HEK293 (cell line): ENCODE results near the gene PPP1R14B.
A peak's percentile ranks its signal among the peaks of the same experiment; 100 is the strongest.

Experiments
- KLF16 ChIP-seq: fragments of 450-650 bp; formaldehyde crosslinking; IDR thresholded peaks from 2 replicates; pipeline ENCODE4 v1.5.1; 2017; ENCODE audit warnings: missing biosample characterization, missing genetic modification characterization
- KLF8 ChIP-seq: fragments of 450-650 bp; formaldehyde crosslinking; IDR thresholded peaks from 2 replicates; pipeline ENCODE4 v1.5.1; 2016; ENCODE audit warnings: missing biosample characterization, missing genetic modification characterization
- RBAK ChIP-seq: fragments of 450-650 bp; formaldehyde crosslinking; IDR thresholded peaks from 2 replicates; pipeline ENCODE4 v1.5.1; 2016; ENCODE audit warnings: missing biosample characterization, missing genetic modification characterization
- SP3 ChIP-seq: fragments of 450-650 bp; formaldehyde crosslinking; IDR thresholded peaks from 2 replicates; pipeline ENCODE4 v1.5.1; 2016; ENCODE audit warnings: missing biosample characterization, missing genetic modification characterization
- ZBTB17 ChIP-seq: fragments of 450-650 bp; formaldehyde crosslinking; IDR thresholded peaks from 2 replicates; pipeline ENCODE4 v1.5.1; 2016; ENCODE audit warnings: missing biosample characterization, missing genetic modification characterization
- ZBTB7A ChIP-seq: fragments of 450-650 bp; formaldehyde crosslinking; IDR thresholded peaks from 2 replicates; pipeline ENCODE4 v1.5.1; 2016; ENCODE audit warnings: low read depth, missing biosample characterization, missing genetic modification characterization
- ZFP69B ChIP-seq: fragments of 450-650 bp; formaldehyde crosslinking; IDR thresholded peaks from 2 replicates; pipeline ENCODE4 v1.5.1; 2016; ENCODE audit warnings: missing biosample characterization, missing genetic modification characterization
- ZNF132 ChIP-seq: fragments of 450-650 bp; formaldehyde crosslinking; IDR thresholded peaks from 2 replicates; pipeline ENCODE4 v1.5.1; 2017; ENCODE audit warnings: missing biosample characterization, missing genetic modification characterization, borderline replicate concordance
- ZNF184 ChIP-seq: fragments of 450-650 bp; IDR thresholded peaks from 2 replicates; pipeline ENCODE4 v1.5.1; 2018; ENCODE audit warnings: missing biosample characterization, mild to moderate bottlenecking, missing genetic modification characterization
- ZNF211 ChIP-seq: fragments of 450-650 bp; formaldehyde crosslinking; IDR thresholded peaks from 2 replicates; pipeline ENCODE4 v1.5.1; 2016; ENCODE audit warnings: low read depth, missing biosample characterization, missing genetic modification characterization
- ZNF341 ChIP-seq: fragments of 450-650 bp; formaldehyde crosslinking; IDR thresholded peaks from 2 replicates; pipeline ENCODE4; 2016; ENCODE audit warnings: low read depth, missing biosample characterization, missing genetic modification characterization
- ZNF354C ChIP-seq: fragments of 450-650 bp; formaldehyde crosslinking; IDR thresholded peaks from 2 replicates; pipeline ENCODE4 v1.5.1; 2016; ENCODE audit warnings: missing biosample characterization, missing genetic modification characterization, low read depth, borderline replicate concordance
- ZNF501 ChIP-seq: fragments of 450-650 bp; formaldehyde crosslinking; IDR thresholded peaks from 2 replicates; pipeline ENCODE4 v1.5.1; 2016; ENCODE audit warnings: missing biosample characterization, missing genetic modification characterization
- ZNF791 ChIP-seq: fragments of 450-650 bp; formaldehyde crosslinking; IDR thresholded peaks from 2 replicates; pipeline ENCODE4 v1.5.1; 2016; ENCODE audit warnings: missing biosample characterization, missing genetic modification characterization
- ZSCAN23 ChIP-seq: fragments of 450-650 bp; formaldehyde crosslinking; IDR thresholded peaks from 2 replicates; pipeline ENCODE4 v1.5.1; 2016; ENCODE audit warnings: missing biosample characterization, missing genetic modification characterization
- TF ChIP-seq, protein P1 (sequence below): fragments of 450-650 bp; formaldehyde crosslinking; IDR thresholded peaks from 2 replicates; pipeline ENCODE4 v1.5.1; 2016; ENCODE audit warnings: missing biosample characterization, missing genetic modification characterization
- TF ChIP-seq, protein P2 (sequence below): fragments of 450-650 bp; formaldehyde crosslinking; IDR thresholded peaks from 2 replicates; pipeline ENCODE4 v1.5.1; 2017; ENCODE audit warnings: missing biosample characterization, missing genetic modification characterization
- TF ChIP-seq, protein P3 (sequence below): fragments of 450-650 bp; formaldehyde crosslinking; IDR thresholded peaks from 2 replicates; pipeline ENCODE4 v1.5.1; 2016; ENCODE audit warnings: missing biosample characterization, missing genetic modification characterization
- TF ChIP-seq, protein P4 (sequence below): fragments of 450-650 bp; formaldehyde crosslinking; conservative IDR thresholded peaks from 2 replicates; pipeline ENCODE4 v1.5.1; 2016; ENCODE audit warnings: low read depth, missing biosample characterization, missing genetic modification characterization

Gene PPP1R14B

DNA sequence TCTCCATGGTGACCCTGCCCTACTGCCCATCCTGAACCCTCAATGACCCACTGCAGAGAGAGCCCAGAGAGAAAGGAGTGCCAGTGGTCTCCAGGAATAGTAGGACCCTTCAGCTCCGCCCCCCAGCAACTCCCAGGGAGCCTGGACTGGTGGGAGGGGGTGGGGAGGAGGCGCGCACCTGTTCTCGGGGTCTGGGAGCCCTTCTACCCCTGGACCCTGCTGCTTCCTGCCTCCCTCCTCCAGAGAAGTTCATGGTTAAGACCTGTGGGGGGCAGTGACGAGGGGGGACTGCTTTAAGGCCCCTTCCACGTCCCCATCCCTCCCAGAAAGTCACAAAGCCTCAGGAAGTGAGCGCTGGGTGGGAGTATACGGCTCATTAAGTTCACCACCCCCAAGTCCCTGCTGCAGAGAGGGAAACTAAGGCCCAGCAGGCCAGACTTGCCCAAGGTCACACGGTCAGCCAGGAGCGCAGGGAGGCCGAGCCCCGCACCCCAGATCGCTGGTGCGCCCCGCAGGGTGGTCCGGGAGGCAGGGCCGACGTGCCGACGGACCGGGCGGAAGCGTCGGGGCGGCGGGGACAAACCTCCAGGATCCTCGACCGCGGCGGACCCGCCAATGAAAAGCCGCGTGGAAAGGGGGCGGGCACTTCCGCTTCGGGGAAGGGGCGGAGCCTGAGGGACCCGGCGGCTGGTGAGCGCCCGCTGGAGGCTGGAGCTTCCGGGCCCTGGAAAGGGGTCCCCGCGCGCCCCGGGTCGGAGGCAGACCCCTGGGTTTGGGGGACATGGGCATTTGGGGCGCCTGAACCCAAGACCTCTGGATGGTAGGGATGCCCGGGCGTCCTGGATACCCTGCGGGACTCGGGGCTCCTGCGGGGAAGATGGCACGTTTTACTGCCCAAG, 20.9 kb downstream of the PPP1R14B start, which contains the start of the genes NUDT22 and TRPT1 (continued):
- 0 out of 2 replicates have a peak, but pooled peaks have one; percentile 14 for TF ChIP-seq ZBTB17 (tag by site-specific recombination)
- TF ChIP-seq ZNF184: no peak
- no peak for TF ChIP-seq ZFP69B (tag by site-specific recombination)
- TF ChIP-seq ZNF354C (tag by site-specific recombination): no peak
- no peak; the same call in 1 of the 2 replicates for TF ChIP-seq ZNF341
- peak; percentile 69 for TF ChIP-seq SP3 (tag by site-specific recombination)
- TF ChIP-seq ZNF791: no peak
- TF ChIP-seq, protein P1, sequence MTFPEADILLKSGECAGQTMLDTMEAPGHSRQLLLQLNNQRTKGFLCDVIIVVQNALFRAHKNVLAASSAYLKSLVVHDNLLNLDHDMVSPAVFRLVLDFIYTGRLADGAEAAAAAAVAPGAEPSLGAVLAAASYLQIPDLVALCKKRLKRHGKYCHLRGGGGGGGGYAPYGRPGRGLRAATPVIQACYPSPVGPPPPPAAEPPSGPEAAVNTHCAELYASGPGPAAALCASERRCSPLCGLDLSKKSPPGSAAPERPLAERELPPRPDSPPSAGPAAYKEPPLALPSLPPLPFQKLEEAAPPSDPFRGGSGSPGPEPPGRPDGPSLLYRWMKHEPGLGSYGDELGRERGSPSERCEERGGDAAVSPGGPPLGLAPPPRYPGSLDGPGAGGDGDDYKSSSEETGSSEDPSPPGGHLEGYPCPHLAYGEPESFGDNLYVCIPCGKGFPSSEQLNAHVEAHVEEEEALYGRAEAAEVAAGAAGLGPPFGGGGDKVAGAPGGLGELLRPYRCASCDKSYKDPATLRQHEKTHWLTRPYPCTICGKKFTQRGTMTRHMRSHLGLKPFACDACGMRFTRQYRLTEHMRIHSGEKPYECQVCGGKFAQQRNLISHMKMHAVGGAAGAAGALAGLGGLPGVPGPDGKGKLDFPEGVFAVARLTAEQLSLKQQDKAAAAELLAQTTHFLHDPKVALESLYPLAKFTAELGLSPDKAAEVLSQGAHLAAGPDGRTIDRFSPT (tag by site-specific recombination): peak; percentile 70; the same call in 1 of the 2 replicates
- 0 out of 2 replicates have a peak, but pooled peaks have one; percentile 36 for TF ChIP-seq ZBTB7A (tag by site-specific recombination)
- no peak for TF ChIP-seq RBAK (tag by site-specific recombination)
- TF ChIP-seq, protein P2, sequence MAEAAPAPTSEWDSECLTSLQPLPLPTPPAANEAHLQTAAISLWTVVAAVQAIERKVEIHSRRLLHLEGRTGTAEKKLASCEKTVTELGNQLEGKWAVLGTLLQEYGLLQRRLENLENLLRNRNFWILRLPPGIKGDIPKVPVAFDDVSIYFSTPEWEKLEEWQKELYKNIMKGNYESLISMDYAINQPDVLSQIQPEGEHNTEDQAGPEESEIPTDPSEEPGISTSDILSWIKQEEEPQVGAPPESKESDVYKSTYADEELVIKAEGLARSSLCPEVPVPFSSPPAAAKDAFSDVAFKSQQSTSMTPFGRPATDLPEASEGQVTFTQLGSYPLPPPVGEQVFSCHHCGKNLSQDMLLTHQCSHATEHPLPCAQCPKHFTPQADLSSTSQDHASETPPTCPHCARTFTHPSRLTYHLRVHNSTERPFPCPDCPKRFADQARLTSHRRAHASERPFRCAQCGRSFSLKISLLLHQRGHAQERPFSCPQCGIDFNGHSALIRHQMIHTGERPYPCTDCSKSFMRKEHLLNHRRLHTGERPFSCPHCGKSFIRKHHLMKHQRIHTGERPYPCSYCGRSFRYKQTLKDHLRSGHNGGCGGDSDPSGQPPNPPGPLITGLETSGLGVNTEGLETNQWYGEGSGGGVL (tag by site-specific recombination): peak; percentile 77
- TF ChIP-seq ZSCAN23 (tag by site-specific recombination): no peak
- TF ChIP-seq, protein P3, sequence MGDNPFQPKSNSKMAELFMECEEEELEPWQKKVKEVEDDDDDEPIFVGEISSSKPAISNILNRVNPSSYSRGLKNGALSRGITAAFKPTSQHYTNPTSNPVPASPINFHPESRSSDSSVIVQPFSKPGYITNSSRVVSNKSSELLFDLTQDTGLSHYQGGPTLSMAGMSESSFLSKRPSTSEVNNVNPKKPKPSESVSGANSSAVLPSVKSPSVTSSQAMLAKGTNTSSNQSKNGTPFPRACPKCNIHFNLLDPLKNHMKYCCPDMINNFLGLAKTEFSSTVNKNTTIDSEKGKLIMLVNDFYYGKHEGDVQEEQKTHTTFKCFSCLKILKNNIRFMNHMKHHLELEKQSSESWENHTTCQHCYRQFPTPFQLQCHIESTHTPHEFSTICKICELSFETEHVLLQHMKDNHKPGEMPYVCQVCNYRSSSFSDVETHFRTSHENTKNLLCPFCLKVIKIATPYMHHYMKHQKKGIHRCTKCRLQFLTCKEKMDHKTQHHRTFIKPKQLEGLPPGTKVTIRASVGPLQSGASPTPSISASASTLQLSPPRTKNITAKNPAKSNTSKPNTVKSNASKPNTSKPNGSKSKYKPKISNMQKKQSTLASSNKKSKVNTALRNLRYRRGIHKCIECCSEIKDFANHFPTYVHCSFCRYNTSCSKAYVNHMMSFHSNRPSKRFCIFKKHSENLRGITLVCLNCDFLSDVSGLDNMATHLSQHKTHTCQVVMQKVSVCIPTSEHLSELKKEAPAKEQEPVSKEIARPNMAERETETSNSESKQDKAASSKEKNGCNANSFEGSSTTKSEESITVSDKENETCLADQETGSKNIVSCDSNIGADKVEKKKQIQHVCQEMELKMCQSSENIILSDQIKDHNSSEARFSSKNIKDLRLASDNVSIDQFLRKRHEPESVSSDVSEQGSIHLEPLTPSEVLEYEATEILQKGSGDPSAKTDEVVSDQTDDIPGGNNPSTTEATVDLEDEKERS (tag by site-specific recombination): no peak
- TF ChIP-seq KLF16 (tag by site-specific recombination): no peak
- TF ChIP-seq ZNF132 (tag by site-specific recombination): no peak
- no peak for TF ChIP-seq ZNF211 (tag by site-specific recombination)
- TF ChIP-seq KLF8 (tag by site-specific recombination): 0 out of 2 replicates have a peak, but pooled peaks have one; percentile 24
- TF ChIP-seq ZNF501 (tag by site-specific recombination): 0 out of 2 replicates have a peak, but pooled peaks have one; percentile 46
- TF ChIP-seq, protein P4, sequence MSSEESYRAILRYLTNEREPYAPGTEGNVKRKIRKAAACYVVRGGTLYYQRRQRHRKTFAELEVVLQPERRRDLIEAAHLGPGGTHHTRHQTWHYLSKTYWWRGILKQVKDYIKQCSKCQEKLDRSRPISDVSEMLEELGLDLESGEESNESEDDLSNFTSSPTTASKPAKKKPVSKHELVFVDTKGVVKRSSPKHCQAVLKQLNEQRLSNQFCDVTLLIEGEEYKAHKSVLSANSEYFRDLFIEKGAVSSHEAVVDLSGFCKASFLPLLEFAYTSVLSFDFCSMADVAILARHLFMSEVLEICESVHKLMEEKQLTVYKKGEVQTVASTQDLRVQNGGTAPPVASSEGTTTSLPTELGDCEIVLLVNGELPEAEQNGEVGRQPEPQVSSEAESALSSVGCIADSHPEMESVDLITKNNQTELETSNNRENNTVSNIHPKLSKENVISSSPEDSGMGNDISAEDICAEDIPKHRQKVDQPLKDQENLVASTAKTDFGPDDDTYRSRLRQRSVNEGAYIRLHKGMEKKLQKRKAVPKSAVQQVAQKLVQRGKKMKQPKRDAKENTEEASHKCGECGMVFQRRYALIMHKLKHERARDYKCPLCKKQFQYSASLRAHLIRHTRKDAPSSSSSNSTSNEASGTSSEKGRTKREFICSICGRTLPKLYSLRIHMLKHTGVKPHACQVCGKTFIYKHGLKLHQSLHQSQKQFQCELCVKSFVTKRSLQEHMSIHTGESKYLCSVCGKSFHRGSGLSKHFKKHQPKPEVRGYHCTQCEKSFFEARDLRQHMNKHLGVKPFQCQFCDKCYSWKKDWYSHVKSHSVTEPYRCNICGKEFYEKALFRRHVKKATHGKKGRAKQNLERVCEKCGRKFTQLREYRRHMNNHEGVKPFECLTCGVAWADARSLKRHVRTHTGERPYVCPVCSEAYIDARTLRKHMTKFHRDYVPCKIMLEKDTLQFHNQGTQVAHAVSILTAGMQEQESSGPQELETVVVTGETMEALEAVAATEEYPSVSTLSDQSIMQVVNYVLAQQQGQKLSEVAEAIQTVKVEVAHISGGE (tag by site-specific recombination): peak; percentile 94
